ENCODE measurements around the gene ZNF638. TPM values are rescaled to one million over a fixed set of nuclear protein-coding genes. Genes with fewer than 3 reads are reported as not detected.

ZNF638 gene
- total RNA-seq, 3 donors from 2014 or later, result 87.4 to 118 (median 95.0) TPM

- no peak for TF ChIP-seq CTCF (IDR thresholded peaks at IDR 0.05)
- DNase-seq, result no peak
- Histone ChIP-seq H3K9me3 (no peaks in the 10 kb centered on the region), H3K36me3 (ENCODE audit: low read depth) (no peaks in the 10 kb centered on the region), H3K4me3 (no peak overlapping the region), H3K4me1 (ENCODE audit: low read depth) (peaks cover 6% of the 10 kb centered on the region)
- no peak for ATAC-seq
- intact Hi-C loops (cut with DNase I, micrococcal nuclease), result no loop called here
Observed at GRCh38 chr2:71461304-71461671, 129.7 kb downstream of the ZNF638 start.

GRCh38 chr2:71462056-71462605, 130.5 kb downstream of the ZNF638 start:
- Histone ChIP-seq H3K4me1 (ENCODE audit: low read depth) (peaks cover 6% of the 10 kb centered on the region), H3K36me3 (ENCODE audit: low read depth) (no peaks in the 10 kb centered on the region), H3K4me3 (no peak overlapping the region), H3K9me3 (no peaks in the 10 kb centered on the region)
- no peak for TF ChIP-seq CTCF (IDR thresholded peaks at IDR 0.05)
- DNase-seq, result no peak
- no peak for ATAC-seq
- intact Hi-C loops (cut with DNase I, micrococcal nuclease), result no loop called here

- Histone ChIP-seq H3K4me3 (no peak overlapping the region), H3K36me3 (ENCODE audit: low read depth) (no peaks in the 10 kb centered on the region), H3K9me3 (no peaks in the 10 kb centered on the region), H3K4me1 (ENCODE audit: low read depth) (peaks cover 6% of the 10 kb centered on the region)
- no peak for ATAC-seq
- DNase-seq, result no peak
- TF ChIP-seq CTCF (IDR thresholded peaks at IDR 0.05), result no peak
- intact Hi-C loops (cut with DNase I, micrococcal nuclease), result no loop called here
Observed at GRCh38 chr2:71462641-71463341, 131.2 kb downstream of the ZNF638 start.

GRCh38 chr2:71463342-71463654, 131.7 kb downstream of the ZNF638 start:
- TF ChIP-seq CTCF (IDR thresholded peaks at IDR 0.05), result no peak
- no peak overlapping the region for H3K4me3 ChIP-seq
- ATAC-seq (no peak), DNase-seq (no peak)
- H3K36me3 ChIP-seq (ENCODE audit: low read depth), result no peaks in the 10 kb centered on the region
- peaks cover 6% of the 10 kb centered on the region for H3K4me1 ChIP-seq (ENCODE audit: low read depth)
- H3K9me3 ChIP-seq, result no peaks in the 10 kb centered on the region
- intact Hi-C loops (cut with DNase I, micrococcal nuclease), result no loop called here

GRCh38 chr2:71464389-71464788, 132.8 kb downstream of the ZNF638 start:
- TF ChIP-seq CTCF (IDR thresholded peaks at IDR 0.05), result no peak
- Histone ChIP-seq H3K4me3 (no peak overlapping the region), H3K9me3 (no peaks in the 10 kb centered on the region), H3K4me1 (ENCODE audit: low read depth) (peaks cover 6% of the 10 kb centered on the region), H3K36me3 (ENCODE audit: low read depth) (no peaks in the 10 kb centered on the region)
- intact Hi-C loops (cut with DNase I, micrococcal nuclease), result no loop called here
- ATAC-seq (no peak), DNase-seq (no peak)
